GM21515 (cell line): ENCODE measurements around the gene DGKH.
"Not testable (repeated sequence)": the region's sequence is repeated elsewhere in the genome, so short reads cannot be mapped to it uniquely, and the experiment has no call there.

ENCODE experiments used
- ATAC-seq: cut with Tn5 transposase; IDR thresholded peaks from one replicate; pipeline ENCODE4 v1.9.1; 2021; ENCODE audit not compliant: unreplicated experiment

Gene DGKH

DNA sequence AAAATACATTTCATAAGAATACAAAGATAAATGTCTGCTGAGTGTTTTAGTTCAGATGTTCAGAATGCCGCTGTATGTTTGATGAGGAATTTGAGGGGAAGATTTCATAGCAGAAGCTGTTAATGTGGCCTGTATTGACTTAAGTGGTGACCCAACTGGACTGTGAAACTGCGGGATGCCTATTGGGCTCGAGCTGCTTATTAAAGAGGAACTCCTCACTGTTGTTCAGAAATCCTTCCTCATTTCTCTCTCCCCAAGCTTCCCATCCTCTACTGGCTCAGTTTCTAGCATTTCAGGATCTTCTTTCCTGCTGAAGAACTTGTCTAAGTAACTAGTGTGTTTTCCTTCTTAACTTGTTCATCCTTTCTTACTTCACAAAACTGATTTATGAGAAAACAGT, 20.4 kb downstream of the DGKH start:
- ATAC-seq, result no peak

DNA sequence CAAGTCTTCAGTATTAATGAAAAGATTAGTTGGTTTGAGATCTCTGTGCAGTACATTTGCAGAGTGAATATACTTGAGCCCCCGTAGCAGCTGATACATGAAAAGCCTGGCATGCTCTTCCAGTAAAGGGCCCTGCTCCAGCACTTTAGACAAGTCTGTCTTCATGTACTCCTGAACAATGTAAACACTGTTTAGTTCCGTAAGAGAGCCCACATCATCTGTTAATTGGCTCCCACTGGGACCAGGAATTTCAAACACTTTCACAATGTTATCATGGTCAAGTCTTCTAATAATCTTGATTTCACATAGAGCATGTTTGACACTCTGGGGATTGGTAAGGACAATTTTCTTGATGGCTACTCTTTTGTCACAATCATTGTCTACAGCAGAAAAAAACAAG, 22.2 kb downstream of the DGKH start:
- ATAC-seq, result not testable (repeated sequence)

DNA sequence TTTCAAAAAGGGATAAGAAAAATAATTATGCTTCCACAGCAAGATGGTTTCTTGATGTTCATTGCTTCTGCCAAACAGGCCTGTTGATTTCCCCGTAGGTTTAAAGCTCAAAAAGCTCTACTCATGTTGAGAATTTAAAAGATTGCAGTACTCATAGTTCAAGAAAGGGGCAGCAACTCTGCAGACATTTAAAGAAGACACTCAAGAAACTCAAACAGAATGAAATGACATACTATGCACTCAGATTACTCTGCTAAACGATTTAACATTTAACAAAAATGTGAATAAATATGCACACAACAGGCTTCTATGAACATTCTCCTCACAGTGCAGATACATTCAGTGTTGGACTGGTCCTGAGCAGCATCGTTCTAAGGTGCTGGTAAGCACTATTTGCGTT, 22.7 kb downstream of the DGKH start:
- not testable (repeated sequence) for ATAC-seq

DNA sequence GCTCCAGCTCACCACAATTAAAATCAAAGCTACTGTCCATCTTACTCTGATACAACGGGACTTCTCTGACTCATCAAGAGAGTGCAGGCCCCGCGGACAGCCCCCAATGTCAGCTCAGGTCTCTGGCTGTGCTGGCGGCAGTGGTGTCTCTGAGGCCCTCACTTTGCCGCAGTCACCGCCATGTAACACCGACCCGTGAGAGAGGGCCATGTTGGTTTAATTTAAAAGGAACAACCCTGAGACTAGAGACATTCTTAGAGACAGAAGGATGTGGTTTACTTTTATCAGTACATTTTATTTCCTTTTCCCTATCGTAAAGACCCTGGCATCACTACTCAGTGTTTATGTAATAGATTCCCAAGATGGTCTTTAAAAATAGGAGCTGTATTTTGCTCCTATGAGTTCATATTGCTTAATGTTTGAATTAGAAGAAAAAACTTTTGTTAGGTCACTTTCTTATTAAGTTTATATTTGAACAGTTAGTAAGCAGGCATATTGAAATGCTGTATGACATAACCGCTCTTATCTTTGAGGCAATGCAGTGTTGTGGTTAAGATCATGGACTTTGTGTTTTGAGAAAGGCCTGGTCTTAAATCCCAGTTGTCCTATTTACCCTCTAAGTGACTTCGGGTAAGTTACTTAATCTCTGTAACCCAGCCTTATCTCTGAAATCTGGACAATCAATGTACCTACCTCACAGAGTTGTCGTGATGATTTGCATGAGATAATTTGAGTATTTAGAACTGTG, 23.4 kb downstream of the DGKH start:
- no peak for ATAC-seq

DNA sequence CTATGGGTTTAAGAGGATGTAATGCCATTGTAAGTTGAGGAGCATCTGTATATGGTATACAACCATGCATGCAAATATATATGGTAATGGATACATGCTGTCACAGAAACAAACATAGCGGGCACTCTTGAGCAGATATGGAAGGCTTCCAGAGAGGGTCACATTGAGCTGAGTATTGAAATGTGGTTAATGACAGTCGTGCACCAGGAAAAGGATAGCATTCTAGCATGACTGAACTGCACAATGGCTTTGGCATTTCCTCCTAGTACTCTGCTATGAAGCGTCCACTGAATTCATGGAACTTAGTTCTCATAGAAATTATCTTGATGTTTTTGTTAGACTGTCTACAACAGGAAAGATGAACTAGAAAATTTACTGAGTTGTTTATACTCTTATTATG, 25.2 kb downstream of the DGKH start:
- ATAC-seq, result no peak

DNA sequence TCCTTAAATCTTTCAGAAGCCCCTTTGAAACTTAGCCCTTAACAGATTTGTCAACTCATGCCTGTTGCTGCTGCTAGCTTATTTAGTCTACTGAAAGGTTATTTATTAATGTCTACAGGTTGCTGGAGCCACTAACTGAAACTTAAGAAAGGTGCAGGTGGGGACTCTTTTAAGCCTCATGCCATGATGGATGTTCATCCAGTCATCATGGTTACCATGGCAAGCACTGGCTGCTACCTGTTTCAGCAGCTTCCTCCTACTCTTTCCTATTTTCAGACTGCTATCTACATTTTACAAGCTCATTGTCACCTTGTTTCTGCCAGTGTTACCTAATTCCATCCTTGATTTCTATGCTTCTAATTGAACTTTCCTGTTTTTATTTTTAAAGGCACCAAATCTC, 27.1 kb downstream of the DGKH start:
- no peak for ATAC-seq

DNA sequence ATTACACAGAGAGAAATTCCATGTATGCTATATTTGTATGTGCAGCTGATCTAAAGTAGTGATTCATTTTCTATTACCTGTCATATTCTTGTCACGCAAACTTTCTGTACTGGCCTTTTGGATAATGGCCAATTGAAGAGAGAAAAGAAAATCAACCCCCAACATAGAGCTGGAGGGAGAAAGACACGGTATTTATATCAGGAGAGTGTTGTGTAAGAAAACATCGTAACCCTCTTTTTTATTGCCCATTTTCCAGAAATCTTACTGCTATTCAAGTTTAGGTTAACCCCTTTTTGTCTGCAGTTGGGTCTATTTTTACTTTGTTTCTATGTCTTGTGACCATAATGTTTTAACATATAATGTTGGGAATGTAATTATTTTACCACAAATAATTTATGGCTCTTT, 27.9 kb downstream of the DGKH start:
- no peak for ATAC-seq

DNA sequence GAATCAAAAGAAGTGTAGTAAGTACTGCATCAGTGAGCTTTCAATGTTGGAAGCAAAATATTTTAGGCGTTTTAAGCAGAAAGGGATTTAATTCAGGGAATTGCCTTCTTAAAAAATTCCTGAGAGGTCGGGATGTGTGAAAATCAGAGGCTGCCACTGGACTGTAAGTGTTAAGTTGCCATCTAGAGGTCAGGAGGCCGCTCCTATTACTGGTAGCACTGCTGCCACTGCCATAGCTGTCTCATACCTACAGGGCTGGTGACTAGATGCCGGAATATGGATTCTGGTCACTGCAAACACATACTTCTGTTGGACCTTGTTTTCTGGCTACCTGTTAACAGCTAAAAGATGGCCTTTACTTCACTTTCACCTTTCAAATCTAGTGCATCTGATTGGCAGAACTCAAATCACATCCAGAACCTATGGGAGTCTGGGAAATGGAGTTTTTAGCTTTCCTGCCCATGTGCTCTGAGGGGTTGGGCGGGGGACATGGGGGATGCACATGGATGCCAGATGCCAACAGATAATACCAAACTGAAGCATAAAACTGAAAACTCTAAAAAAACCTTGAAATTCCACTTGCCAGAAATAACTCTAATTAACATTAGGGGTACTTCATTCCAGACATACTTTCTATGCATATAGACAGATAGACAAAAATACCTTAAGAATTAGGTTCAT, 29.8 kb downstream of the DGKH start:
- no peak for ATAC-seq

DNA sequence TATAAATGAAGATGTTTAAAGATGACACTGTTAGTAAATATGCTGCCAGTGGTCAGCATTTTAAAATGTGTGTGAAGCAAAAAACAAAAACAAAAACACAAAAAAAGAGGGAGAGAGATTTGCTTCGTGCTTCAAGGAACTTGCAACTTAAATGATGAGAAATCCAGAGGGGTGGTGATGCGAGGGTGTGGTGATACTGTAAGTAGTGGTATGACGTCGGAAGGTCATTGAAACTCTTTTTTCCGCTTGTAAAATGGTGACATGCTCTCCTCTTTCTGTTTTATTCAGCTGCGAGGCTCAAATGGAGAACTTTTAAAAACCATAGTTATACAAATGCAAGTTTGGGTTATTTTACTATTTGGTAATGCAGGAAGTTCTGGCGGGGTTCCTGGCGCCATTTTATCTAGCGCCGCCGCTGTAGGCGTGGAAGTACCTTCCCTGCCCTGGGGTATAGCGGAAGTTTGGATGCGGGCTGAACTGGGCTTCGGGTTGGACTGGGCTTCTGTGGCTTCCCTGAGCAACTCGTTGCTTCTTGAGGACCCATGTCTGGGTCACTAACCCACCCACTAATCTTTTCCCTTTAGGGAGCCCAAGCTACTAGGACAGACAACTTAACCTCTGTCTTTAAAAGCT, 34.8 kb downstream of the DGKH start:
- ATAC-seq, result no peak

DNA sequence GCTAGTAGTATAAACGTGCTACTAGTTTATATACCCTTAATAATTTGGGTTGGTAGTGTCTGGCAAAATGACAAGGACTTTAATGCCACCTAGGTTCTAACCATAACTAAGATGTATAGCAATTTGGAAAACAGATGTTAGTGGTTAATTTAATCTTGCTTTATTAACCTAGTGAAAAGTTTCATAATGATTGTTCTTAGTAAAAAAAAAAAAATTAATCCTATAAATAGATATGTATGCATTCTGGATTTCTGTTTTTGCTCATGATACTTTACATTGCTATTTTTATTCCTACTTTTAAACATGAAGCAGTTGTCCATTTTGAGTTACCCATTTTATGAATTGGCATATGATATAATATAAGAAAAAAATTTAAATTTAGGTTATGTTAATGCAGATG, 36.3 kb downstream of the DGKH start:
- no peak for ATAC-seq

DNA sequence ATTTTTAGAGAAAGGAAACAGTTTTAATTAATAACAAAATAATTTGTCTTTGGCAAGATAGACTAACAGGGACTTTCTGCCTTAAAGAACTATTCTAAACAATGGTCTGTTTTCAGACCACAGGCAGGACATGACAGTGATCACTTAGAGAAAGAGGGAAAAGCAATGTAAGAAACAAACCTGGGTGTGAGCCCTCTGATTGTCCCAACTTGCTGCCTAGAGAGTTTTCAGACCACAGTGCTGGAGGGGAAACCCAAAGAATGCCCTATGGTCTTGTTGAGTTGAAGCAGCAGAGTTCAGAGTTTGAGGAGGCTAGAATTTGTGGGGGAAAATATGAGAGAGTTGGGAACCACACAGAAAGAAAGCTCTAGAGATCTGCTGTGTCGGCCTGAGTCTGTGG, 38.1 kb downstream of the DGKH start:
- no peak for ATAC-seq

DNA sequence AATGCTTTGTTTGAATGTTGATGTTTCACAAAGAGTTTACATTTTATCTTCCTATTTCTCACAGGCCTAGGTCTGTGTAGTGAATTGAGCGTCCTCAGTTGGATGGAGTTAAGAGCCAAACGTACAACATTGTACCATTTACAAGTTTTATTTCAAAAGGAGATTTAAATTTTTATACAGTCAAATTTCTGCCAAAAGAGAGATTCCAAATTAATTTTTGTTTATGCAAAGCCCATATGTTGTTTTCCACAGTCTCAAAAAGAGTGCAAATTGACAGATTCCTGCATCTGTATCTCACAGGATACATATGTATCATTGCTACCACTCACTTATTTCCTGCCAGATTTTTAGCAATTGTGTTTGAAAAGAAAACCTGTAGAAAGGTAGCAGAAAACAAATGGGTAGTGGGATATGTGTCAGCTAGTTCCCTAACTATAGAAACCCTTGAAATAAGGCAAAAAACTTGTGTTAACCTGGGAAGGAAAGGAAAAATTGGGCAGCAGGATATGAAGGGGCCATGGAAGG, 46.1 kb downstream of the DGKH start:
- ATAC-seq, result no peak

DNA sequence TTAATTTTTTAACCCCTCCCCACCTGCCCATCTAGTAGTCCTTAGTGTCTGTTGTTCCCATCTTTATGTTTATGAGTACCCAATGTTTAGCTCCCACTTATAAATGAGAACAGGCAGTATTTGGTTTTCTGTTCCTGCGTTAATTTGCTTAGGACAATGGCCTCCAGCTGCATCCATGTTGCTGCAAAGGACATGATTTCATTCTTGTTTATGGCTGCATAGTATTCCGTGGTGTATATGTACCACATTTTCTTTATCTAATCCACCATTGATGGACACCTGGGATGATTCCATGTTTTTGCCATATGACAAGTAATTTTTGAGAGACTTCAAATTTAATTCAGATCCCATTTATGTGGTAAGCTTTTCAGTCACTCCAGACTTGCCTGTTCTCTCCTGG, 47.8 kb downstream of the DGKH start:
- not testable (repeated sequence) for ATAC-seq

DNA sequence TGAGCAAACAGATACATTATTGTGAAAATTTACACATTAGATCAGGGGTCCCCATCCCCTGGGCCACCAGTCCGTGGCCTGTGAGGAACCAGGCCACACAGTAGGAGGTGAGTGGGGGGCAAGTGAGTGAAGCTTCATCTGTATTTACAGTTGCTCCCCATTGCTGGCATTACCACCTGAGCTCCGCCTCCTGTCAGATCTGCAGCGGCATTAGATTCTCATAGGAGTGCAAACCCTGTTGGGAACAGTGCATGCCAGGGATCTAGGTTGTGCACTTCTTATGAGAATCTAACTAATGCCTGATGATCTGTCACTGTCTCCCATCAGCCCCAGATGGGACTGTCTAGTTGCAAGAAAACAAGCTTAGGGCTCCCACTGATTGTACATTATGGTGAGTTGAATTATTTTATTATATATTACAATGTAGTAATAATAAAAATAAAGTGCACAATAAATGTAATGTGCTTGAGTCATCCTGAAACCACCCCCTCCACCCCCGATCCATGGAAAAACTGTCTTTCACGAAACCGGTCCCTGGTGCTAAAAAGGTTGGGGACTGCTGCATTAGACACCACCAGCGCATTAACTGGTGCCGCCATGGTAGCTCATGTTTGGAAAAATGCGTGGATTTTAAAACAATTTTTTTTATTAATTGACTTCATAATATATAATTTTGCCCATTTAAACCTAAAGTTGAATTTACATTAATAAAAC, 51.7 kb downstream of the DGKH start:
- no peak for ATAC-seq

DNA sequence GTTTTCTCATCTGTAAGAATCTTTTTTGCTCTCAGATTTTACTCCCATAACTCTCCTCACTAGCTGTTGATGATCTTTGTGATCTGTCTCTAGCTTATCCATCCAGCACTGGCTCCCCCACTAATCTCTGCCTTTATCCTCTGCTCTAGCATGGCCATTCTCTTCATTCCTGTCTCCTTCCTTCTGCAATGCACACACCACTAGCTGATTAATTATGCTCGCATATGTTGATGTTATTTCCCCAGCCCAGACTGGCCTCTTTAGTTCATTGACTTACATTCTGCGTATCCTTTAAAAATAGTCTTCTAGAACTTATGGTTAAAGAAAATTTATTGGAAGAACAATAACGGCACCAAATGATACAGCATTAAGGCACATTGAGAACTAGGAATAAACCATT, 52.5 kb downstream of the DGKH start:
- ATAC-seq, result no peak

DNA sequence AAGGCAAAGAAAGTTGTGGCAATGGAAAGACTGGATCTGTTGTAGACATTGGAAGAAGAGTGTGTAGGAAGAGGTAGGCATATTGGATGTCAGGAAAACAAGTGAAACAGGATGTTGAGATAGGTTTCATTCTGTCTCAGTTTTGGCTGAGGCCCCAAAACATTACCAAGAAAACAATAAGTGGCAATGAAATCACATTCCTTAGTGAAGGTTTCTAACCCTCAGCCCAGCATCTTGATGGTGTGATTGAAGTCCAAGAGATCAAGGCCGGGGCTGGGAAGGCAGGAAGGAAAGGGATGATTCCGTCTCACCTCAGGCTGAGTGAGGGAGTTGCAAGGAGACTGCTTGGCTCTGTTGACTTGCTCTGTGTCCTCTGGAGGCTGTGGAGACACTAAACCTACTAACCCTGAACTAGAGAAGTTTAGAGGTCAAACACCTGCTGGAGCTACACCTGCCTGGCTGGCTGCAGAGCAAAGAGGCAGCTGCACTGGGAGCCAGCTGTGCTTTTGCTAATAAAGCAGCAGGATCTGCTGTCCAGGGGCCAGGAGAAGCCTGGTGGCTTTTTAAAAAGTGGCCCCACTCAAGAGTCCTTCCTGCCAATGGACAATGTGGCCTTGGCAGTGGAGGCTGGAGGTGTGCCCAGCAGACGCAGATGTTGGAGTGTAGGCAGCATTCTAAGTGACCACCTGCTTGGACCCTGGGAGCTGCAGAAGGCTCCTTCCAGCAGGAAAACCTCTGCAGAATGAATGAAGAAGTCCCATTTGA, 53.6 kb downstream of the DGKH start:
- no peak for ATAC-seq

DNA sequence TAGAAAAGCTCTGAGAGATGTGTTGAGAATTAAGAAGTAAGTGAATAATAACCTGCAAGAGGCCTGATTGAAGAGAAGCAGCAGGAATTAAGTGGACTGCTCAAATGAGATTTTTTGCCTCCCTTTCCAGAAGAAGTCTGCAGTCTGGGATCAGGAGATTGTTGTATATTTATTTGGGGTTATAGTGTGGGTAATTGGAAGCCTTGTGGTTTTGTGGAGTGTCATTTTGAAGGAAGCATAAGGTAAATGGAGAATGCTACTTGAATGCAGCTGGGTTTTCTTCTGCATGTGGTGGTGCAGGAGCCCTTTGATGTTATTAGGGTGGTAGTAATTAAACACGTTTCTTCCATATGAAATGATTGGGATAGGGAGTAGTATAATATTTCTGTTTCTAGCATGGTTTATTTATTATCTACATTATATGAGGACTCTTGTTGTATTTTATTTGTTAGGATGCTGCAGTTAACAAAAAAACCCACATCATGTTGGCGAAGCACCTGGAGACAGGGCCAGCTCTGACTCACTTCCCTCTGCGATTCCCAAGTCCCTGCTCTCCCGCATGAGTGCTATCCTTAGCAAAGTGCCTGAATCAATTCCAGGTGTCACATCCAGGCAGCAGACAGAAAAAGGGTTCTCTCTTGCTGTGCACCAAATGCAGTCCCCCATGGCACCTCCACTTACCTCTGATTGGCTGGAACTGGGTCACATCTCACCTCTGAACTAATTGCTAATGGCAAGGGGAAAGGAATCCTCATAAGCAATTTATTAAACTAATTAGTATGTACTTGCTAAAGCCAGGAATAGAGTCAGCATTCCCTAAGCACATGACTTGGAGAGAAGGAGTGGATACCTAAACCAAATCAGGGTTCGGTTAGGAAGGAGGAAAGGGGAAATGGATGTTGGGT, 54.8 kb downstream of the DGKH start:
- ATAC-seq, result no peak

DNA sequence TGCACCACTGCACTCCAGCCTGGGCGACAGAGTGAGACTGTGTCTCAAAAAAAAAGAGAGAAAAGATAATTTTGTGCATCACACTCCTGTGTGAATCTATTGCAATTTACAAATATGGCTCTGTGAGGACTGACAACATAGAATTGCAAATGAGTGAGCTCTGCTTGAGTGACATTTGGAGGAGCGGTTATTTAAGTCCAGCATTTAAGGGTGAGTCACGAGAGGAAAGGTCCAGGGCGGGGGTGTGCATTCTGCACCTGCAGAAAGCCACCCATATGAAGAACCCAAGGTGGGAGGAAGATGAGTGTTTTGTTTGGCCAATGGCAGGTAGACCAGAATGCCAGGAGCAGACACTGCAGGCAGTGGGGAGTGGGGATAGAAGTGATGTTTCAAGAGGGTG, 58.5 kb downstream of the DGKH start:
- ATAC-seq, result no peak

DNA sequence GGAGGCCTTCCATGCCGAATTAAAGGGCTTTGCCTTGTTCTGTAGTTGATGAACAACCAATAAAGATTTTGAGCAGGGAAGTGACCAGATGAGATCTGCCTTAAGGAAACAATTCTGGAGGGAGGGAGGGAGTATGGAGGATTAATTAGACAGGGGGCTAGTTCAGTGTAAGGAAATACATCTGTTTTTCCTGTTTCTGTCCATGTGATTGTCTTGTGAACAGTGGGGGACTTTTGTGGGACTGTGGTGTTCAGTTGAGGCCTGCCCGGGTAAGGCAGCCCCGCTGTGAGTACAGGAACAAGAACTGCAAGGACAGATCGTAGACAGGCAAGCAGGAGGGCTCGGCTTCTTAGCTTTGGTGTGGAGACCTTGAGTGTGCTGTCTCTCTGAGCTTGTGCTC, 59.0 kb downstream of the DGKH start:
- no peak for ATAC-seq

DNA sequence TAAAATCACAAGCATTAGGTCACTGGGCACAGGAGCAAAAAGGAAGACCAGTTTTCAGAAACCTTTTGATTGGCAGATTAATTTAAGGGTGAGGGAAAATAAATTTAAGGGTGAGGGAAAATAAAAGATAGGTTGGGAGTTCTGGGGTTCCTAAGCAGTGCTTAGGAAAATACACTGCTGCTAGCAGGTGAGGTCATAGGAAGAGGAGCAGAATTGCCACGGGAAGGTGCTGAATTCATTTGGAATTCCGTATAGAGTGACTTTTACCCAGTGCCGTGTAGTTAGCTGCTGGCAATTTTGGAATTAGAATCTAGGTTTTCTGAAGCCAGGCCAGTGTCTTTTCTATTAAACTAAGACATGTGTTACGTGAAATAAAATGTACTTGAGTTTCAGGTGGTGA, 59.8 kb downstream of the DGKH start:
- no peak for ATAC-seq
